COLO668 (cell line): ENCODE results near the gene EPB41L4A.
"Not testable (repeated sequence)": the region's sequence is repeated elsewhere in the genome, so short reads cannot be mapped to it uniquely, and the experiment has no call there.

Source experiments
- DNase-seq: peaks from one replicate; lab custom pipeline; 2025; ENCODE audit not compliant: unreplicated experiment; lab: John Stamatoyannopoulos, UW

EPB41L4A gene

DNA sequence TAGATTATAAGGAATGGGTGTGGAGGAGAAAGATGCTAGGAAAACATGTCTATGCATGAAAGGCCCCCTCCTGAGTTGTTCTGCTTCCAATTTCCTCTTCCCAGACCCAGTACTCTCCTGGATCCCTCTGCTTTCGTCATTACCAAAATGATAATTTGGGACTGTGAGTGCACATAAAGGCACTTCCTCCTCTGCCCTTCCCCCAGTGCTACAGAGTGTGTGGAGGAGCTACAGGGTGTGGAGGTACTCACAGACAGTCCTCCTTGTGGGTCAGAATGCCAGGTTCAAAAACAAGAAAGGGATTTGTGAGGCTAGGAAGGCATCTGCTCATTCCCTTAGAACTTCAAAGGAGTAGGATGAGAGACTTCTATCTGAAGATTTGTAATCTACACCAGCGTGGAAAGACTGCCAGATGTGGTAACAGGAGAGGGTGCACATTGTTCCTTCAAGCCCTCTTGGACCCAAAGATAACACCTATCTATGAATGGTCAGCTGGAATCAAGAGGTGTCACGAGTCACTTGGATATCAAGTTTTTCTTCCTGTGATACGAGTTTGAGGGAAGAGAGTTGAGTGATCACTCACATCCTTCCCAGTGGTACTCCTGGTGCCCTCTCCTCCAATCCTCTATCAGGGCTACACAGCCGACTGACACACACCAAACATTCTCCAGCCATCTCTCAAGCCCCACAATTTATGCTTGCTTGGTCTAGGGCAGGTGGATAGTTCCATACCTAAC, 201.1 kb downstream of the EPB41L4A start:
- DNase-seq = no peak

- DNase-seq = no peak
Measured at GRCh38 chr5:112216140-112216539, 202.9 kb downstream of the EPB41L4A start.

DNA sequence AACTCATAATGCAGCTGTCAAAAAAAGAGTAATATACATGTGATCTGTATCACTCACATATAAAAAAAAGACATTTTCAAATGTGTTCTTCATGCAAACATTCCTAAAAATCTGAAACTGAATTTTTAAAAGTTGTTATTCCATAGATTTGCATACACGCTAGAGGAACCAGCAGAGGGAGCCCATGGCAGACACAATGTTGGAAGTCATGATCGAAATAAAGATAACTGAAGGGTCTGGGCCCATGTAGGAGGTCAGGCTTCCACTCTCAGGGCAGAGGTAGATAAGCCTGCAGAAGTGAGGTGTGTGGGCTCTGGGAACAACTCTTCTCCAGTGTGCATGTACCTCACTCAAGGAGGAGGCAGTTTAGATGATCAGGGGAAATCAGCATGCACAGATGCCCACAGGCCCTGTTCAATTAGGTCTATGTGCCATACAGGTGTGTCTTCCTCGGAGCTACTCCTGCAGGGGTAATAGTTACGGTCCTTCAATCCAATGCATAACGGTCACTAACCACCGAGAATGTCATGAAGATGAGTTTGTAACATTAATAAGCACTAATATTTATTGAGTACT, 208.6 kb downstream of the EPB41L4A start:
- DNase-seq = peak; percentile 1

DNA sequence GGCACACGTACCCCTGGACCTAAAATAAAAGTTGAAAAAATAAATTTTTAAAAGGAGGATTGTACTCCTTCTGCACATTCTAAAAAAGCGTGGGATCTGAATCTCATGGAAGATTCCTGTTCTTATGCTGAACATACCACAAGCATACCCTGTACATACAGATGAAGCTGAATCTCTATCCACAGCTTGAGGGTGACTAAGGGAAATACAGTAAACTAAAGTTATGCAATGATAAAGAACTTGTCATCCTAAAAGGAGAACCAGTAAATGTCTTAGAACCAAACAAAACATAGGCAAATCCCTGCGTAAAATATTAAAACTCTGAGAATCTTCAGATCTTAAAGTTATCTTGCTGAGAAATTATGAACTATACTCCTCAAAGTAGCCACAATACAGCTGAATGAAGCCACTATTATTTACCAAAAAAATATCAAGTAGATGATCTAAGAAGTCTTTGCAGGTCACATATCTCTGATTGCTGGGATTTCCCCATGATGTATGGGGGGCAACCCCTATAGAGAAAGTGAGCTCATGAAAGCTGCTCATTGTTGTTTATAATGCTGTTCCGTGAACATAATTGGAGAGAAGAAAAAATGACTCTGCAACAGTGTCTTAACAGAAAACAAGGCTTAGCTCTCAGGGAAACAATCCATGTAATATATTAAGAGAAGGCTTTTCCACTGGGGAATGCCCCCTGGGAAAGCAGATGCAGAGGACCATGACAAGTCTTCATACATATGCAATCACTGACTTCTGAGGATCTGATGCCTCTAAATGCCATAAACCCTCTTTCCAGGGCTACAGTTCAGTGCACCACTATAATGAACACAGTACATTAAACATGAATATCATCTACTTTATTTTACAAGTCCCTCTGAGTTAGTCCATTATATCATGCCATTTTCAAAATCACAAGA, 210.1 kb downstream of the EPB41L4A start:
- no peak for DNase-seq

- DNase-seq = not testable (repeated sequence)
Measured at GRCh38 chr5:112208195-112208594, 210.9 kb downstream of the EPB41L4A start.

GRCh38 chr5:112205846-112206245, 213.2 kb downstream of the EPB41L4A start:
- no peak for DNase-seq

GRCh38 chr5:112203229-112203628, 215.8 kb downstream of the EPB41L4A start:
- no peak for DNase-seq

DNA sequence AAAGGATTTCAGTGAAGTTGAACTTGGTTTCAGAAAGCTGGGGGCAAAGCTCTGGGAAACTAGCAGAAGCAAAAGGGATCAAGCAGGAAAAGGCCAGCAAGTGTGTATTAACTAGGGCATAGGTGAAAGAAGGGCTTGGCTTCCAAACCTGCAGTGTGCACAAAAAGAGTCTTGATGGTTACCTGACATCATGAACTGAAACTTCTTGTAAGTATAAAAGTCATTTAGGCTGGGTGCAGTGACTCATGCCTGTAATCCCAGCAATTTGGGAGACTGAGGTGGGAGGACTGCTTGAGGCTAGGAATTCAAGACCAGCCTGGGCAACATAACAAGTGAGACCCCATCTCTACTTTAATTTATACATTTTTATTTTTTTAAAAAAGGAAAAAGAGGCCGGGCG, 216.4 kb downstream of the EPB41L4A start:
- no peak for DNase-seq

GRCh38 chr5:112201141-112201540, 217.9 kb downstream of the EPB41L4A start:
- DNase-seq = no peak

- no peak for DNase-seq
Measured at GRCh38 chr5:112200131-112200530, 218.9 kb downstream of the EPB41L4A start.

DNA sequence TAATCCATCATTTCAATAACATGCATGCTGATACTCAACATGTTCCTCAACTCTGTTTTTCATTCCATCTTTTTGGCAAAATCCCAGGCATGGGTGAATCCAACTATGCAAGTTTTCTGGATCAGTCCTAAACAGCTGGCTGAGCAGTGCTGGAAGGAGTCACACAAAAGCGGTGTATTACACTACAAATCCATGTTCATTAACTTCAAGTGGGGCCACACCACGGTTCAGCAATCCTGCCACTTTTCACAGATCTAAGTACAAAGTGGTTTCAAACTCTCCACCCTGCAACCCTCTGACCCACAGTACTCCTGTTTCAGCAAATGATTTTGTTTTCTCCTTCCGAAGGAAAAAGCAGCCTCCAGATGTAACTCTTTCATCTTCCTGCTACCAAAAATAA, 222.5 kb downstream of the EPB41L4A start:
- DNase-seq = no peak

- DNase-seq = no peak
Measured at GRCh38 chr5:112195924-112196323, 223.2 kb downstream of the EPB41L4A start.

- no peak for DNase-seq
Measured at GRCh38 chr5:112192866-112193265, 226.2 kb downstream of the EPB41L4A start.

DNA sequence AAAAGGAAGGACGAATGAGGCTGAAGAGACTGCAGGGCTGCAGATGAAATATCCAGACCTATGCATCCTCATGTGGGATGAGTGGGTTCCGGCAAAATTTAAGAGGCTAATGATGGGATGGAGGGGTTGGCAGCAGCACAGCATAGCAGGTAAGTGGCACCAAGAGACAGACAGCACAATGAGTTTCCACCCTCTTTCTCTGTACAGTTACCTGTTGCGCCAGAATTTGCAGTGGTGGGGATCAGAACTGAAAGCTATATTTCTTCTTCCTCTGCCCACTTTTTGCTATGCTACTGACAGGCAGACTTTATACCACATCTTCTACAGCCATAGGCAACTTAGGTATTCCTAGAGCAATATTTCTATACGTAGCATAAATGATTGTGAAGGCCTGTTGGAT, 227.0 kb downstream of the EPB41L4A start:
- DNase-seq = no peak

DNA sequence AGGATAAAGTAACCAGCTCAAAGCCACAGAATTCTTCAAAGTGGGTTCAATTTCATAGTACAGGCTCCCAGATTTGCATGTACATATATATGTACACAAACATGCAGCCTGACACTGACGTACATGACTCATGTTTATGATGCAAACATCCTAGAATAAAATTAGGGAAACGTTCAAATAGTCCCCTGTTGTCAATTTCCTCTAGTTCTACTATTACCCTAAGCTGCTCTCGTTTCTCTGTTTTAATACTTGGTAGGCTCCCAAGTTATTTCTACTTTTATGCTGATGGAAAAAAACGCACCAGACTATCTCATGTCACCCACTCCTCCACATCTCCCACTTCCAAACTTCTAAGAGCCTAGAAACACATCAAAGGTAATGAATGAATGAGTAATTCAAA, 229.7 kb downstream of the EPB41L4A start:
- DNase-seq = no peak

DNA sequence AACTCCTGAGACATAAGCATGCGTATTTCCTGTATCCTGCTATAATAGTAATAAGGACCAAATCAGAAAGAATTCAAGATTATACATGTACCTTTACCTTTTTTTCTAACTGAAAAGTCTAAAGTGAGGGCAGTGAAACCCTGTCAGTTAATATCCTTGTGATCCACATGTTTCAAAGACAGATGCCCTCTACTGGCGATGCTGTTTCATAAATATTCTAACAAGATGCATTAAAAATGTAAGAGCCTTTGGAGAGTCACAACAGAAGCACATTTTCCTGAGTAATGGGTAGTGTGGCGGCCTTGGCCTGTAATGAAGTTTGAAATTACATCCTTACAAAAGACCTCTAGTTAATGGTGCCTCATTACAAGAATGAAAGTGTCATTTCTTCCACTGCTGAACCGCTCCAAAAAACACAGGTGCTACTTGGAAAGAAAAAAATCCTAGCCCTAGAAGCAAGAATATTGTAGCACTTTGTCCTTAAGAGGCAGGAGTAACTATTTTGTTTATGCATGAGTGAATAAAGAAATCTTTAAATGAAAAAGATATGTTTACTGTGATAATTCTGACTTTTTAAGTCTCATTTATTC, 232.6 kb downstream of the EPB41L4A start:
- DNase-seq = no peak

- no peak for DNase-seq
Measured at GRCh38 chr5:112183874-112184273, 235.2 kb downstream of the EPB41L4A start.

DNA sequence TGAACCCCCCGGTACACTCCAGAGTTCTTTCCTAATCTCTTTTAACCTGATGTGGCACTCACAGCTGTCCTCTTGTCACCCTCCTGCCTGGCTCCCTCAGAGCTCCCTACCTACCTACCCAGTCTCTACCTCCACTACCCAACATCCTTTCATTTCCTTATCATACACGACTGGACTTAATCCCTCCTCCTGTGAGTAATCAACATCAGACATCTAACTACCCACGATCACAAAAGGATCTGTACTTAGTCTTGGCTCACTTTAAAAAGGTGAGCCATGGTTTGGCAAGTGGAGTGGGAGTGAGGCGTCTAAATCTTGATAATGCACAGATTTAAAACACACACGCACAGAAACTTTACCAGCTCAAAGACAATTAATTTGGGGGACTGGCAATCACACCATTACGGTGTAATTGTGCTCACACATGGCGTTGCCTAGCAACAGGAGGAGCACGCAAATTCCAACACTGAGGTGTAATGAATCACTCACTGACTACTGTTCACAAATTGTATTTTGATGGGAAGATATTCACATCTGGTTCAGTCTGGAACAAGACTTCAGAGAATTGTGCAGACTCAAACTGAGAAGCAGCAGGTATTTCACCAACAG, 235.9 kb downstream of the EPB41L4A start:
- DNase-seq = no peak

DNA sequence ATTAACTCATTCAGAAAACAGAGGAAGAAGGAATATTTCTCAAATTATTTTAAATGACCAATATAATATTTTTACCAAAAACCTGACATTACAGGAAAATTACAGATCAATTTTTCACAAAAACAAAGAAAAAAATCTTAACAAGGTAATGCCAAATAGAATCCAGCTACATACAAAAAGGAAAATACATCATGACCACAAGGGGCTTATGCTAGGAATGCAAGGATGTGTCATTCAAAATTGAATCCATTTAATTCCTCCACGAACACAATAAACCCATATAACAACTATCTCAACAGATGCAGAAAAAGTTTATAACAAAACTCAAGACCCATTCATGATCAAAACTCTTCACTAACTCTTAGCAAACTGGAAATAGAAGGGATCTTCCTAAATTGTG, 239.8 kb downstream of the EPB41L4A start:
- no peak for DNase-seq

GRCh38 chr5:112174959-112175594, 244.0 kb downstream of the EPB41L4A start:
- peak; percentile 1 for DNase-seq
